WTC11 (cell line): ENCODE measurements around the gene GTPBP3. TPM values are rescaled to one million over a fixed set of nuclear protein-coding genes. Genes with fewer than 3 reads are reported as not detected.

Experiments
- ATAC-seq: fragments of 200-7000 bp; cut with Tn5 transposase; 2 replicates; pipeline ENCODE4 v1.10.0; 2021; ENCODE audit warnings: mild to moderate bottlenecking, moderate library complexity
- CTCF ChIA-PET: fragments of 300-600 bp; sonication (Branson Sonifier 250); formaldehyde crosslinking; loops from one replicate; lab custom pipeline; 2021; ENCODE audit warnings: antibody characterized with exemption; lab: Charles Lee
- POLR2A ChIA-PET: fragments of 350-600 bp; sonication (Branson Sonifier 250); formaldehyde crosslinking; loops from one replicate; lab custom pipeline; 2021; ENCODE audit warnings: antibody characterized with exemption; lab: Charles Lee
- DNase-seq: peaks from one replicate; pipeline ENCODE4 v3.0.0; 2021; ENCODE audit warnings: low spot score
- H3K27ac Mint-ChIP-seq: 2 replicates; pipeline ENCODE4 v1.8.0; 2021; ENCODE audit warnings: mixed read lengths
- H3K27me3 Mint-ChIP-seq: 2 replicates; pipeline ENCODE4 v1.8.0; 2021; ENCODE audit warnings: low read depth, mild to moderate bottlenecking, moderate library complexity, mixed read lengths
- H3K36me3 Mint-ChIP-seq: 2 replicates; pipeline ENCODE4 v1.8.0; 2021; ENCODE audit warnings: mixed read lengths
- H3K4me1 Mint-ChIP-seq: 2 replicates; pipeline ENCODE4 v1.8.0; 2022; ENCODE audit warnings: mixed read lengths
- H3K4me3 Mint-ChIP-seq: 2 replicates; pipeline ENCODE4 v1.8.0; 2021; ENCODE audit warnings: mild to moderate bottlenecking, moderate library complexity, mixed read lengths
- H3K9me3 Mint-ChIP-seq: 2 replicates; pipeline ENCODE4 v1.8.0; 2021; ENCODE audit warnings: mixed read lengths
- AFF4 ChIP-seq: sonication (generic); formaldehyde crosslinking; IDR thresholded peaks from 2 replicates; pipeline ENCODE4 v1.8.1; 2023; ENCODE audit warnings: mild to moderate bottlenecking, missing genetic modification reagents, borderline replicate concordance
- CREM ChIP-seq: sonication (generic); formaldehyde crosslinking; IDR thresholded peaks from 2 replicates; pipeline ENCODE4 v1.8.1; 2022; ENCODE audit warnings: mild to moderate bottlenecking, missing genetic modification reagents, moderate library complexity
- ESRRA ChIP-seq: sonication (generic); formaldehyde crosslinking; IDR thresholded peaks from 2 replicates; pipeline ENCODE4 v1.8.1; 2022; ENCODE audit warnings: mild to moderate bottlenecking, missing genetic modification reagents, borderline replicate concordance
- FOXP4 ChIP-seq: sonication (generic); formaldehyde crosslinking; IDR thresholded peaks from 2 replicates; pipeline ENCODE4 v1.8.0; 2022; ENCODE audit warnings: mild to moderate bottlenecking, missing genetic modification reagents
- GABPB1 ChIP-seq: sonication (generic); formaldehyde crosslinking; IDR thresholded peaks from 2 replicates; pipeline ENCODE4 v1.8.1; 2023; ENCODE audit warnings: mild to moderate bottlenecking, missing genetic modification reagents
- GRHL2 ChIP-seq: fragments of 250-450 bp; sonication (Bioruptor Pico); IDR thresholded peaks from 2 replicates; pipeline ENCODE4 v1.8.0; 2022; ENCODE audit warnings: mild to moderate bottlenecking, moderate library complexity; ENCODE audit not compliant: insufficient replicate concordance, severe bottlenecking
- NFYB ChIP-seq: sonication (generic); formaldehyde crosslinking; conservative IDR thresholded peaks from 2 replicates; pipeline ENCODE4 v1.8.0; 2022; ENCODE audit warnings: low read depth, missing genetic modification reagents
- PREB ChIP-seq: sonication (generic); formaldehyde crosslinking; IDR thresholded peaks from 2 replicates; pipeline ENCODE4 v1.8.1; 2022; ENCODE audit warnings: mild to moderate bottlenecking, missing genetic modification reagents, moderate library complexity, borderline replicate concordance
- TCF7 ChIP-seq: sonication (generic); formaldehyde crosslinking; IDR thresholded peaks from 2 replicates; pipeline ENCODE4 v1.8.0; 2022; ENCODE audit warnings: mild to moderate bottlenecking, low read depth, missing genetic modification reagents, moderate library complexity
- TP53 ChIP-seq: sonication (generic); formaldehyde crosslinking; IDR thresholded peaks from 2 replicates; pipeline ENCODE4 v1.8.1; 2023; ENCODE audit warnings: mild to moderate bottlenecking, missing genetic modification reagents
- ZNF121 ChIP-seq: sonication (generic); formaldehyde crosslinking; IDR thresholded peaks from 2 replicates; pipeline ENCODE4 v1.8.0; 2023; ENCODE audit warnings: missing genetic modification reagents
- ZNF423 ChIP-seq: fragments of 250-450 bp; sonication (Bioruptor Pico); IDR thresholded peaks from 2 replicates; pipeline ENCODE4 v2.1.2; 2022; ENCODE audit warnings: mild to moderate bottlenecking, moderate library complexity
- total RNA-seq: library from RNA; stranded (reverse); gene quantifications from 3 replicates; pipeline ENCODE4 v1.2.3, GENCODE V29; 2021
- TF ChIP-seq, protein P1 (sequence below): fragments of 250-450 bp; sonication (Bioruptor Pico); IDR thresholded peaks from 2 replicates; pipeline ENCODE4 v1.9.0; 2021; ENCODE audit warnings: mild to moderate bottlenecking
- TF ChIP-seq, protein P2 (sequence below): fragments of 200-600 bp; IDR thresholded peaks from 2 replicates; pipeline ENCODE4 v1.8.0; 2022; ENCODE audit warnings: antibody characterized with exemption
- TF ChIP-seq, protein P3 (sequence below): fragments of 250-450 bp; sonication (Bioruptor Pico); IDR thresholded peaks from 2 replicates; pipeline ENCODE4 v1.9.0; 2021; ENCODE audit warnings: moderate library complexity, mild to moderate bottlenecking, inconsistent platforms, borderline replicate concordance
- TF ChIP-seq, protein P4 (sequence below): sonication (generic); formaldehyde crosslinking; IDR thresholded peaks from 2 replicates; pipeline ENCODE4 v1.8.1; 2023; ENCODE audit warnings: mild to moderate bottlenecking, missing genetic modification reagents, moderate library complexity

Gene GTPBP3
- total RNA-seq, 1 experiment from 2014 or later: 93.0 TPM

DNA sequence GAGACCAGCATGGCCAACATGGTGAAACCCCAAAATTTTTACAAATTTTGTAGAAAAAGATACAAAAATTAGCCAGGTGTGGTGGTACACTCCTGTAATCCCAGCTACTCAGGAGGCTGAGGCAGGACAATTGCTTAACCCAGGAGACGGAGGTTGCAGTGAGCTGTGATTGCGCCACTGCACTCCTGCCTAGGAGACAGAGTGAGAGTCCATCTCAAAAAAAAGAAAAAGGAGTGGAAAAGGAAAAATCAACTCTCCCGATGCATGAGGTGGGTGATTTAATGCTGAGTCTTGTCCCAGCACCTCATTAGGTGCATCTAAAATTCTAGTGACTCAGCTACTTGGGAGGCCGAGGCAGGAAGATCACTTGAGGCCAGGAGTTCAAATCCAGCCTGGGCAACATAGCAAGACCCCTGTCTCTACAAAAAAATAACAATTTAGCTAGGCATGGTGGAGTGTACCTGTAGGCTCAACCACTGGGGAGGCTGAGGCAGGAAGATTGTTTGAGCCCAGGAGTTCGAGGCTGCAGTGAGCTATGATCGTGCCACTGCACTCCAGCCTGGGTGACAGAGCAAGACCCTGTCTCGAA is 19.8 kb downstream of the GTPBP3 start:
- Mint-ChIP-seq H3K27me3 (no peaks in the 10 kb centered on the region; the same call in 1 of the 2 replicates), H3K36me3 (no peaks in the 10 kb centered on the region), H3K4me1 (peaks cover 5% of the 10 kb centered on the region; the same call in 1 of the 2 replicates), H3K27ac (no peak overlapping the region)
- DNase-seq (no peak), ATAC-seq (no peak)
- CTCF ChIA-PET: interaction anchor here (3.2 kb wide), 1 partner anchor 29 kb away, joined by 12 read pairs; no protein-coding TSS in a partner anchor
- TF ChIP-seq ZNF121 (CRISPR knock-in tag): peak; percentile 80
- TF ChIP-seq ZNF423 (CRISPR knock-in tag): no peak
- TF ChIP-seq GRHL2 (CRISPR knock-in tag): no peak
- TF ChIP-seq, all 79 proteins: peak for 1
- H3K9me3 Mint-ChIP-seq: no peaks in the 10 kb centered on the region
- no peak overlapping the region for H3K4me3 Mint-ChIP-seq
- POLR2A ChIA-PET: interaction anchor here (0.5 to 1.3 kb wide), 2 partner anchors 8 to 1200 kb away, joined by 3 to 4 read pairs; no protein-coding TSS in a partner anchor

DNA sequence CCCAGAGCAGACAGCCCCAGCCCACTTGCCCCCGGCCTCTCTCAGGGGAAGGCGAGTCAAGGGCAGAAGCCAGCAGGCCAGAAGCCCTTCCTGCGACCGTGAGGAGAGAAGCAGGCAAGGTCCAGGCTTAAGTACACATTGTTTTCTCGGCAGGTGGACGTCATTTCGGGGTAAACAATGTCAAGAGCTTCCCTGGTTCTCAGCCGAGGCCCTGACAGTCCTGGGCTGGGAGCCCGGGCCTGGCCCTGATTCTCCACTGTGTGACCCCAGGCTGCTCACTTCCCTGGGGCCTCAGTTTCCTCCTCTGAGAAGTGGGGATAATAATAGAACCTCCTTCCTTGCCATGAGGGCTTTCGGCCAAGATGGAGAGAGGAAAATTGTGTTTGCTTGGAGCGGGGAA is 20.4 kb downstream of the GTPBP3 start:
- no peaks in the 10 kb centered on the region for H3K36me3 Mint-ChIP-seq

GRCh38 chr19:17358395-17358794 is 21.0 kb downstream of the GTPBP3 start:
- Mint-ChIP-seq H3K4me1 (peaks cover 1% of the 10 kb centered on the region; the same call in 1 of the 2 replicates), H3K36me3 (no peaks in the 10 kb centered on the region), H3K4me3 (no peak overlapping the region), H3K27me3 (peaks cover 3% of the 10 kb centered on the region; the same call in 1 of the 2 replicates), H3K27ac (no peak overlapping the region), H3K9me3 (no peaks in the 10 kb centered on the region)
- POLR2A ChIA-PET: interaction anchor here (1.3 kb wide), 1 partner anchor 9 kb away, joined by 3 read pairs; no protein-coding TSS in a partner anchor
- ATAC-seq (no peak), DNase-seq (no peak)
- CTCF ChIA-PET: interaction anchor here (3.2 kb wide), 1 partner anchor 28 kb away, joined by 12 read pairs; no protein-coding TSS in a partner anchor
- TF ChIP-seq NFYB (CRISPR knock-in tag): no peak
- no peak for TF ChIP-seq FOXP4 (CRISPR knock-in tag)
- TF ChIP-seq, protein P1, sequence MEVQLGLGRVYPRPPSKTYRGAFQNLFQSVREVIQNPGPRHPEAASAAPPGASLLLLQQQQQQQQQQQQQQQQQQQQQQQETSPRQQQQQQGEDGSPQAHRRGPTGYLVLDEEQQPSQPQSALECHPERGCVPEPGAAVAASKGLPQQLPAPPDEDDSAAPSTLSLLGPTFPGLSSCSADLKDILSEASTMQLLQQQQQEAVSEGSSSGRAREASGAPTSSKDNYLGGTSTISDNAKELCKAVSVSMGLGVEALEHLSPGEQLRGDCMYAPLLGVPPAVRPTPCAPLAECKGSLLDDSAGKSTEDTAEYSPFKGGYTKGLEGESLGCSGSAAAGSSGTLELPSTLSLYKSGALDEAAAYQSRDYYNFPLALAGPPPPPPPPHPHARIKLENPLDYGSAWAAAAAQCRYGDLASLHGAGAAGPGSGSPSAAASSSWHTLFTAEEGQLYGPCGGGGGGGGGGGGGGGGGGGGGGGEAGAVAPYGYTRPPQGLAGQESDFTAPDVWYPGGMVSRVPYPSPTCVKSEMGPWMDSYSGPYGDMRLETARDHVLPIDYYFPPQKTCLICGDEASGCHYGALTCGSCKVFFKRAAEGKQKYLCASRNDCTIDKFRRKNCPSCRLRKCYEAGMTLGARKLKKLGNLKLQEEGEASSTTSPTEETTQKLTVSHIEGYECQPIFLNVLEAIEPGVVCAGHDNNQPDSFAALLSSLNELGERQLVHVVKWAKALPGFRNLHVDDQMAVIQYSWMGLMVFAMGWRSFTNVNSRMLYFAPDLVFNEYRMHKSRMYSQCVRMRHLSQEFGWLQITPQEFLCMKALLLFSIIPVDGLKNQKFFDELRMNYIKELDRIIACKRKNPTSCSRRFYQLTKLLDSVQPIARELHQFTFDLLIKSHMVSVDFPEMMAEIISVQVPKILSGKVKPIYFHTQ (CRISPR knock-in tag): no peak
- no peak for TF ChIP-seq ZNF423 (CRISPR knock-in tag)
- TF ChIP-seq CREM (CRISPR knock-in tag): no peak
- TF ChIP-seq AFF4 (CRISPR knock-in tag): no peak
- TF ChIP-seq, protein P2, sequence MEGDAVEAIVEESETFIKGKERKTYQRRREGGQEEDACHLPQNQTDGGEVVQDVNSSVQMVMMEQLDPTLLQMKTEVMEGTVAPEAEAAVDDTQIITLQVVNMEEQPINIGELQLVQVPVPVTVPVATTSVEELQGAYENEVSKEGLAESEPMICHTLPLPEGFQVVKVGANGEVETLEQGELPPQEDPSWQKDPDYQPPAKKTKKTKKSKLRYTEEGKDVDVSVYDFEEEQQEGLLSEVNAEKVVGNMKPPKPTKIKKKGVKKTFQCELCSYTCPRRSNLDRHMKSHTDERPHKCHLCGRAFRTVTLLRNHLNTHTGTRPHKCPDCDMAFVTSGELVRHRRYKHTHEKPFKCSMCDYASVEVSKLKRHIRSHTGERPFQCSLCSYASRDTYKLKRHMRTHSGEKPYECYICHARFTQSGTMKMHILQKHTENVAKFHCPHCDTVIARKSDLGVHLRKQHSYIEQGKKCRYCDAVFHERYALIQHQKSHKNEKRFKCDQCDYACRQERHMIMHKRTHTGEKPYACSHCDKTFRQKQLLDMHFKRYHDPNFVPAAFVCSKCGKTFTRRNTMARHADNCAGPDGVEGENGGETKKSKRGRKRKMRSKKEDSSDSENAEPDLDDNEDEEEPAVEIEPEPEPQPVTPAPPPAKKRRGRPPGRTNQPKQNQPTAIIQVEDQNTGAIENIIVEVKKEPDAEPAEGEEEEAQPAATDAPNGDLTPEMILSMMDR: no peak
- TF ChIP-seq, protein P3, sequence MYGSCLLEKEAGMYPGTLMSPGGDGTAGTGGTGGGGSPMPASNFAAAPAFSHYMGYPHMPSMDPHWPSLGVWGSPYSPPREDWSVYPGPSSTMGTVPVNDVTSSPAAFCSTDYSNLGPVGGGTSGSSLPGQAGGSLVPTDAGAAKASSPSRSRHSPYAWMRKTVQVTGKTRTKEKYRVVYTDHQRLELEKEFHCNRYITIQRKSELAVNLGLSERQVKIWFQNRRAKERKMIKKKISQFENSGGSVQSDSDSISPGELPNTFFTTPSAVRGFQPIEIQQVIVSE (CRISPR knock-in tag): no peak
- TF ChIP-seq TP53: no peak

More for the DNA sequence above, 20.4 kb downstream of the GTPBP3 start:
- DNase-seq (no peak), ATAC-seq (no peak)
- H3K9me3 Mint-ChIP-seq: no peaks in the 10 kb centered on the region
- CTCF ChIA-PET: interaction anchor here (3.2 kb wide), 1 partner anchor 28 kb away, joined by 12 read pairs; no protein-coding TSS in a partner anchor
- no peak overlapping the region for H3K27ac Mint-ChIP-seq
- TF ChIP-seq ESRRA (CRISPR knock-in tag) (no peak), TCF7 (CRISPR knock-in tag) (no peak), GABPB1 (CRISPR knock-in tag) (no peak), PREB (CRISPR knock-in tag) (no peak)
- TF ChIP-seq, protein P4, sequence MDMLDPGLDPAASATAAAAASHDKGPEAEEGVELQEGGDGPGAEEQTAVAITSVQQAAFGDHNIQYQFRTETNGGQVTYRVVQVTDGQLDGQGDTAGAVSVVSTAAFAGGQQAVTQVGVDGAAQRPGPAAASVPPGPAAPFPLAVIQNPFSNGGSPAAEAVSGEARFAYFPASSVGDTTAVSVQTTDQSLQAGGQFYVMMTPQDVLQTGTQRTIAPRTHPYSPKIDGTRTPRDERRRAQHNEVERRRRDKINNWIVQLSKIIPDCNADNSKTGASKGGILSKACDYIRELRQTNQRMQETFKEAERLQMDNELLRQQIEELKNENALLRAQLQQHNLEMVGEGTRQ (CRISPR knock-in tag): no peak
- POLR2A ChIA-PET: interaction anchor here (1.3 kb wide), 1 partner anchor 9 kb away, joined by 3 read pairs; no protein-coding TSS in a partner anchor
- H3K4me3 Mint-ChIP-seq: no peak overlapping the region
- peaks cover 2% of the 10 kb centered on the region; the same call in 1 of the 2 replicates for H3K27me3 Mint-ChIP-seq
- peaks cover 5% of the 10 kb centered on the region; the same call in 1 of the 2 replicates for H3K4me1 Mint-ChIP-seq
